ENCODE results near the gene XKR3. TPM values are rescaled to one million over a fixed set of nuclear protein-coding genes. Genes with fewer than 3 reads are reported as not detected.

Gene XKR3
- total RNA-seq, 4 donors from 2014 or later: not detected

DNA sequence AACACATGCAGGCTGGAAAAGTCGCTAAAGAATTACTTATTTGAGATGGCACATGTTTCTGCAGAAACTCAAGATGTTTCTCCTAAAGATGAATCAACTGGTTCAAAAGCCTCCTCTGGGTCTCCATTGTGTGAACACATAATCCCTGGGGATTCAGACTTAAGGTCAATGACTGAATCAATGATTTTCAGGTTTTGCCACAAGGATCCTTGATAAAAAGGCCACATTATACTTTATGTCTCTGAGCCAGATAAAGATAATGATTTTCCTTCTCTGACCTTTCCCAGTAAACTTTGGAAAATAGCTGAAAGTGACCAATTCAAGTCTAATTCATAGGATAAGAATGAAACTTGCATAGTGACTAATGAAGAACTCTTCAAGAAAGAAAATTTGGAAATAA lies 2.3 kb upstream of the XKR3 start:
- ATAC-seq (ENCODE audit: low FRiP score): no peak
- DNase-seq (ENCODE audit: low spot score): no peak
- no peak for TF ChIP-seq CTCF (IDR thresholded peaks at IDR 0.05)

GRCh38 chr22:16819249-16819648 lies 6.0 kb downstream of the XKR3 start:
- TF ChIP-seq CTCF (IDR thresholded peaks at IDR 0.05): no peak
- DNase-seq (ENCODE audit: low spot score): no peak
- ATAC-seq (ENCODE audit: low FRiP score): no peak

DNA sequence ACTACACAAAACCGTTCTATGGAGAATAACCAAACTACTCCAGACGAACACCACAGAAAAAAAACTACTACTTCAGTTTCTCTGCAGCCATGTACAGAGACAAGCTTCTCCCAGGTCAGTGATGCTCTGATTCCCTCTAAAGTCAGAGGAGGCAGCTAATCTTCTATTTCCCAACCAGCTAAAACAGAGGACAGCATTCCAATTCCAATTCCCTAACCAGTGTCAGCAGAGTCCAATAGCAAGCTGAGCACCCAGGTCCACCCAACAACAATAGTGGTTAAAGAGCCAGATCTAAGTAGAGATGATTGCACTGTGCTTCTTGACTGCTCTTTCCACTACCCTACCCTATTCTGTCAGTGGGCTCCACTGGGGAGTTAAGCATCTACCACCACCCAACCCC lies 6.7 kb downstream of the XKR3 start:
- no peak for TF ChIP-seq CTCF (IDR thresholded peaks at IDR 0.05)
- DNase-seq (ENCODE audit: low spot score) (no peak), ATAC-seq (ENCODE audit: low FRiP score) (no peak)

- ATAC-seq (ENCODE audit: low FRiP score): no peak
- no peak for DNase-seq (ENCODE audit: low spot score)
- TF ChIP-seq CTCF (IDR thresholded peaks at IDR 0.05): no peak
Observed at GRCh38 chr22:16815073-16815472, 10.1 kb downstream of the XKR3 start.

- no peak for TF ChIP-seq CTCF (IDR thresholded peaks at IDR 0.05)
- no peak for ATAC-seq (ENCODE audit: low FRiP score)
- no peak for DNase-seq (ENCODE audit: low spot score)
Observed at GRCh38 chr22:16810188-16810802, 14.9 kb downstream of the XKR3 start.

- ATAC-seq (ENCODE audit: low FRiP score) (no peak), DNase-seq (ENCODE audit: low spot score) (no peak)
- TF ChIP-seq CTCF (IDR thresholded peaks at IDR 0.05): no peak
Observed at GRCh38 chr22:16808744-16809143, 16.5 kb downstream of the XKR3 start.

DNA sequence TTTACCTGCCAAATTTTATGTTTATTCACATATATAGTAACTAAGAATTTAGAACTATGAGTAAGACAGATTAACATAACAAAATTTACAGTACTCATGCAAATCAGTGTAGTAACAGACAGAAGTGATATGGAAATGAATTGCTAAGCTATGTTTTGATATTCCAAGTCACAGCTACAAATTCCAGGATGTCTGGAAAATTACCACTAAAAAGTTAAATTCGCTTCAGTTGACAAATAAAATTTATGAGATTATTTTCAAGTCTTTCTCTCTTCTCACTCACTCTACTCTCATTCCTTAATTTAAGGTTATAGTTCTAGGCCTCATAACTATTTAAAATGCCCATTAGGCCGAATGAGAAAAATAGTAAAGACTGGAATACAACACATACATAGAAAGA lies 18.1 kb downstream of the XKR3 start:
- TF ChIP-seq CTCF (IDR thresholded peaks at IDR 0.05): no peak

More for the DNA sequence above, 18.1 kb downstream of the XKR3 start:
- DNase-seq (ENCODE audit: low spot score) (no peak), ATAC-seq (ENCODE audit: low FRiP score) (no peak)
